AG10803 (cell line): ENCODE measurements around the gene CLBA1.
"Not testable (repeated sequence)": the region's sequence is repeated elsewhere in the genome, so short reads cannot be mapped to it uniquely, and the experiment has no call there.

Source experiments
- DNase-seq: peaks from one replicate; pipeline ENCODE4 v3.0.0; 2010; ENCODE audit warnings: low read depth
- H3K4me3 ChIP-seq: 2 replicates; pipeline ENCODE4 v1.5.1; 2011; ENCODE audit warnings: mild to moderate bottlenecking, low read length, control low read depth
- TF ChIP-seq, protein P1 (sequence below): conservative IDR thresholded peaks from 2 replicates; pipeline ENCODE4 v1.5.1; 2011; ENCODE audit warnings: mild to moderate bottlenecking, low read length, control low read depth, inconsistent platforms

Gene CLBA1

DNA sequence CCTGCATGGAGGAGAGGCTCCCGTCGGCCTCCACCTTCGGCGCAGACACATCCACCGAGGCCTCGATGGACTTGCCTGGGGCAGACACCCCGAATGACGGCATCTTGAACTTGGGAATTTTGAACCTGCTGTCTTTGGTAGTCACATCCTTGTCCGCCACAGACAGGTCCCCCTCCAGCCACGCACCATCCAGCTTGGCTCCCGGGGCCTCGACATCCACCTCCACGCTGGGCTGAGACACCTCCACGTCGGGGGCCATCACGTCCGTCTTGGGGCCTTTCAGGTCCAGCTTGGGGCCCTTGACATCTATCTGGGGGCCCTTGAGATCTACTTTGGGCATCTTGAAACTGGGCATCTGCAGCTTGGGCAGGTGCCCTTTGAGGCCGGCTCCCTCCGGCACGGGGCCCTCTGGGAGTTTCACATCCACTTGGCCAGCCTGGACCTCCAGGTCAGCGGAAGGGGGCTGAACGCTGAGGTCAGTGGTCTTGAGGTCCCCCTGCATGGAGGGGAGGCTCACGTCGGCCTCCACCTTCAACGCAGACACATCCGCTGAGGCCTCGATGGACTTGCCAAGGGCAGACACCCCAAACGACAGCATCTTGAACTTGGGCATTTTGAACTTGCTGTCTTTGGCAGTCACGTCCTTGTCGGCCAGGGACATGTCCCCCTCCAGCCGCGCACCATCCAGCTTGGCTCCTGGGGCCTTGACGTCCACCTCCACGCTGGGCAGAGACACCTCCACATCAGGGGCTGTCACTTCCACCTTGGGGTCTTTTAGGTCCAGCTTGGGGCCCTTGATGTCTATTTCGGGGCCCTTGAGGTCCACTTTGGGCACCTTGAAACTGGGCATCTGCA is 37.5 kb upstream of the CLBA1 start:
- not testable (repeated sequence) for DNase-seq, H3K4me3 ChIP-seq

DNA sequence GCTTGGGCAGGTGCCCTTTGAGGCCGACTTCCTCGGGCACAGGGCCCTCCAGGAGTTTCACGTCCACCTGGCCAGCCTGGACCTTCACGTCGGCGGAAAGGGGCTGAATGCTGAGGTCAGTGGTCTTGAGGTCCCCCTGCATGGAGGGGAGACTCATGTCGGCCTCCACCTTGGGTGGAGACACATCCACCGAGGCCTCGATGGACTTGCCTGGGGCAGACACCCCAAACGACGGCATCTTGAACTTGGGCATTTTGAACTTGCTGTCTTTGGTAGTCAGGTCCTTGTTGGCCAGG is 36.9 kb upstream of the CLBA1 start:
- DNase-seq: no peak
- H3K4me3 ChIP-seq: no peak overlapping the region
- TF ChIP-seq, protein P1, sequence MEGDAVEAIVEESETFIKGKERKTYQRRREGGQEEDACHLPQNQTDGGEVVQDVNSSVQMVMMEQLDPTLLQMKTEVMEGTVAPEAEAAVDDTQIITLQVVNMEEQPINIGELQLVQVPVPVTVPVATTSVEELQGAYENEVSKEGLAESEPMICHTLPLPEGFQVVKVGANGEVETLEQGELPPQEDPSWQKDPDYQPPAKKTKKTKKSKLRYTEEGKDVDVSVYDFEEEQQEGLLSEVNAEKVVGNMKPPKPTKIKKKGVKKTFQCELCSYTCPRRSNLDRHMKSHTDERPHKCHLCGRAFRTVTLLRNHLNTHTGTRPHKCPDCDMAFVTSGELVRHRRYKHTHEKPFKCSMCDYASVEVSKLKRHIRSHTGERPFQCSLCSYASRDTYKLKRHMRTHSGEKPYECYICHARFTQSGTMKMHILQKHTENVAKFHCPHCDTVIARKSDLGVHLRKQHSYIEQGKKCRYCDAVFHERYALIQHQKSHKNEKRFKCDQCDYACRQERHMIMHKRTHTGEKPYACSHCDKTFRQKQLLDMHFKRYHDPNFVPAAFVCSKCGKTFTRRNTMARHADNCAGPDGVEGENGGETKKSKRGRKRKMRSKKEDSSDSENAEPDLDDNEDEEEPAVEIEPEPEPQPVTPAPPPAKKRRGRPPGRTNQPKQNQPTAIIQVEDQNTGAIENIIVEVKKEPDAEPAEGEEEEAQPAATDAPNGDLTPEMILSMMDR: no peak

DNA sequence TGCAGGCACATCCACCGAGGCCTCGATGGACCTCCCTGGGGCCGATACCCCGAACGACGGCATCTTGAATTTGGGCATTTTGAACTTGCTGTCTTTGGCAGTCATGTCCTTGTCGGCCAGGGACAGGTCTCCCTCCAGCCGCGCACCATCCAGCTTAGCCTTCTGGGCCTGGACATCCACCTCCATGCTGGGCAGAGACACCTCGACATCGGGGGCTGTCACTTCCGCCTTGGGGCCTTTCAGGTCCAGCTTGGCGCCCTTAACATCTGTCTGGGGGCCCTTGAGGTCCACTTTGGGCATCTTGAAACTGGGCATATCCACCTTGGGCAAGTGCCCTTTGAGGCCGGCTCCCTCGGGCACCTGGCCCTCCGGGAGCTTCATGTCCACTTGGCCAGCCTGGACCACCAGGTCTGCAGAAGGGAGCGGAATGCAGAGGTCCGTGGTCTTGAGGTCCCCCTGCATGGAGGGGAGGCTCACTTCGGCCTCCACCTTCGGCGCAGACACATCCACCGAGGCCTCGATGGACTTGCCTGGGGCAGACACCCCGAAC is 36.1 kb upstream of the CLBA1 start:
- DNase-seq, H3K4me3 ChIP-seq: not testable (repeated sequence)

DNA sequence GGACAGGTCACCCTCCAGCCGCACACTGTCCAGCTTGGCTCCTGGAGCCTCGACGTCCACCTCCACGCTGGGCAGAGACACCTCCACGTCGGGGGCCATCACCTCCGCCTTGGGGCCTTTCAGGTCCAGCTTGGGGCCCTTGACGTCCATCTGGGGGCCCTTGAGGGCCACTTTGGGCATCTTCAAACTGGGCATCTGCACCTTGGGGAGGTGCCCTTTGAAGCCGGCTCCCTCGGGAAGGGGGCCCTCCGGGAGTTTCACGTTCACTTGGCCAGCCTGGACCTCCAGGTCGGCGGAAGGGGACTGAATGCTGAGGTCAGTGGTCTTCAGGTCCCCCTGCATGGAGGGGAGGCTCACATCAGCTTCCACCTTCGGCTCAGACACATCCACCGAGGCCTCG is 35.6 kb upstream of the CLBA1 start:
- DNase-seq: no peak
- no peak overlapping the region for H3K4me3 ChIP-seq
- TF ChIP-seq, protein P1: no peak

DNA sequence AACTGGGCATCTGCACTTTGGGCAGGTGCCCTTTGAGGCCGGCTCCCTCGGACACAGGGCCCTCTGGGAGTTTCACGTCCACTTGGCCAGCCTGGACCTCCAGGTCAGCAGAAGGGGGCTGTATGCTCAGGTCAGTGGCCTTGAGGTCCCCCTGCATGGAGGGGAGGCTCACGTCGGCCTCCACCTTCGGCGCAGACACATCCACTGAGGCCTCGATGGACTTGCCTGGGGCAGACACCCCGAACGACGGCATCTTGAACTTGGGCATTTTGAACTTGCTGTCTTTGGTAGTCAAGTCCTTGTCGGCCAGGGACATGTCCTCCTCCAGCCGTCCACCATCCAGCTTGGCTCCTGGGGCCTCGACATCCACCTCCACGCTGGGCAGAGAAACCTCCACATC is 34.9 kb upstream of the CLBA1 start:
- H3K4me3 ChIP-seq, DNase-seq: not testable (repeated sequence)

DNA sequence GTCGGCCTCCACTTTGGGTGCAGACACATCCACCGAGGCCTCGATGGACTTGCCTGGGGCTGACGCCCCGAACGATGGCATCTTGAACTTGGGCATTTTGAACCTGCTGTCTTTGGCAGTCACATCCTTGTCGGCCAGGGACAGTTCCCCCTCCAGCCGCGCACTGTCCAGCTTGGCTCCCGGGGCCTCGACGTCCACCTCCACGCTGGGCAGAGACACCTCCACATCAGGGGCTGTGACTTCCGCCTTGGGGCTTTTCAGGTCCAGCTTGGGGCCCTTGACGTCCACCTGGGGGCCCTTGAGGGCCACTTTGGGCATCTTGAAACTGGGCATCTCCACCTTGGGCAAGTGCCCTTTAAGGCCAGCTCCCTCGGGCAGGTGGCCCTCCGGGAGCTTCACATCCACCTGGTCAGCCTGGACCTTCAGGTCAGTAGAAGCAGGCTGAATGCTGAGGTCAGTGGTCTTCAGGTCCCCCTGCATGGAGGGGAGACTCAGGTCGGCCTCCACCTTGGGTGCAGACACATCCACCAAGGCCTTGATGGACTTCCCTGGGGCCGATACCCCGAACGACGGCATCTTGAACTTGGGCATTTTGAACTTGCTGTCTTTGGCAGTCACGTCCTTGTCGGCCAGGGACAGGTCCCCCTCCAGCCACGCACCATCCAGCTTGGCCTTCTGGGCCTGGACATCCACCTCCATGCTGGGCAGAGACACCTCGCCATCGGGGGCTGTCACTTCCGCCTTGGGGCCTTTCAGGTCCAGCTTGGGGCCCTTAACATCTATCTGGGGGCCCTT is 33.5 kb upstream of the CLBA1 start:
- H3K4me3 ChIP-seq, DNase-seq: not testable (repeated sequence)

DNA sequence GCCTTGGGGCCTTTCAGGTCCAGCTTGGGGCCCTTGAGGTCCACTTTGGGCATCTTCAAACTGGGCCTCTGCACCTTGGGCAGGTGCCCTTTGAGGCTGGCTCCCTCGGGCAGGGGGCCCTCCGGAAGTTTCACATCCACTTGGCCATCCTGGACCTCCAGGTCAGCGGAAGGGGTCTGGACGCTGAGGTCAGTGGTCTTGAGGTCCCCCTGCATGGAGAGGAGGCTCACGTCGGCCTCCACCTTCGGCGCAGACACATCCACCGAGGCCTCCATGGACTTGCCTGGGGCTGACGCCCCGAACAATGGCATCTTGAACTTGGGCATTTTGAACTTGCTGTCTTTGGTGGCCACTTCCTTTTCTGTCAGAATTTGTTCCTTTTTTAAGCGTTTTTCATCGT is 32.5 kb upstream of the CLBA1 start:
- H3K4me3 ChIP-seq: no peak overlapping the region
- TF ChIP-seq, protein P1: no peak
- DNase-seq: no peak

DNA sequence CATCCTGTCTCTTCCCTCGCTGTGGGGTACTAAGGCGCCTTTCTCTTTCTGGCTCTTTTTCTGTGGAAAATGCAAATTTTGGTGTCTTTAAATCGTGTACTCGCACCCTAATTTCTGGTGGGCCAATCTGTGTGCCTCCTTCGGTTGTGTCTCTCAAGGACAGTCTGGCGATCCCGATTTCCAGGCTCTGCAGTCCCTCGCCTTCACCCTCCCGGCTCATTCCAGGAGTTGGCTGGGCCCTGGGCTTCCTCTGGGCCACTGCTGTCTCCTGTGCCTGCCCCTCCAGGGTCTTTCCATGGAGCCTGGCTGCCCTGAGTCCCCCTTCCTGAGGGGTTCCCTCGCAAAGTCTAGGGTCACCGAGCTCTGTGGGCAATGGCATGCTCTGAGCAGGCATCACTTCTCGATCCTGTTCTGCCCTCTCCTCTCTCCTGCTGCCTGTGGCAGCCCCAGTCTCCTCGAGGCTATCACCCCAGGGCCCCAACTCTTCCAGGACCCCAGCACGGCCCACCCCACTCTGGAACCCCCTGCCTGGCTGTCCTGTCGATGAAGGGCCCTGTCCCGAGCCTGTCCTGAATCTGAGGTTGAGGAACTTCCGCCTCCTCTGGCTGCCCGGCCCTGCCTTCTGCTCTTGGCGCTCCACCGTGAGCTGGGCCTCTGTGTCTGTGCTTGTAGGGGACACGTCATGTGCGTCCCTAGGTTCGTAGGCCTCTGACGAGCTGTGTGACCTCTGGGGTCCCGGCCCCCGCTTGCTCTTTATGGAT is 31.5 kb upstream of the CLBA1 start:
- DNase-seq: no peak

More for the DNA sequence above, 31.5 kb upstream of the CLBA1 start:
- TF ChIP-seq, protein P1: no peak
- H3K4me3 ChIP-seq: no peak overlapping the region
